Activated CD4-positive, alpha-beta T cell treated with anti-CD3 and anti-CD28 coated beads for 36 hours (primary cell): ENCODE measurements around the gene C1QTNF6. TPM values are rescaled to one million over a fixed set of nuclear protein-coding genes. Genes with fewer than 3 reads are reported as not detected.
A peak's percentile ranks its signal among the peaks of the same experiment; 100 is the strongest.

Source experiments
- ATAC-seq: fragments of 200-7000 bp; cut with Tn5 transposase; one replicate; pipeline ENCODE4 v1.10.0; 2021; ENCODE audit warnings: mild to moderate bottlenecking, moderate library complexity
- CTCF ChIA-PET: fragments of 350-600 bp; sonication (Branson Sonifier 250); formaldehyde crosslinking; loops from one replicate; lab custom pipeline; 2021; ENCODE audit warnings: antibody characterized with exemption; lab: Charles Lee
- POLR2A ChIA-PET: fragments of 350-600 bp; sonication (Branson Sonifier 250); formaldehyde crosslinking; loops from one replicate; lab custom pipeline; 2021; ENCODE audit warnings: antibody characterized with exemption, inconsistent platforms; lab: Charles Lee
- DNase-seq: peaks from one replicate; pipeline ENCODE4 v3.0.0-alpha.2; 2020
- H3K27ac Mint-ChIP-seq: one replicate; pipeline ENCODE4 v1.8.0; 2021; ENCODE audit warnings: mixed read lengths
- H3K27me3 Mint-ChIP-seq: one replicate; pipeline ENCODE4 v1.8.0; 2021; ENCODE audit warnings: mixed read lengths
- H3K36me3 Mint-ChIP-seq: one replicate; pipeline ENCODE4 v1.8.0; 2021; ENCODE audit warnings: low read depth, mixed read lengths
- H3K4me1 Mint-ChIP-seq: one replicate; pipeline ENCODE4 v1.8.0; 2021; ENCODE audit warnings: mixed read lengths
- H3K4me3 Mint-ChIP-seq: one replicate; pipeline ENCODE4 v1.8.0; 2021; ENCODE audit warnings: mild to moderate bottlenecking, moderate library complexity, mixed read lengths
- H3K9me3 Mint-ChIP-seq: one replicate; pipeline ENCODE4 v1.8.0; 2021; ENCODE audit warnings: low read depth, mixed read lengths
- intact Hi-C, 2 experiments: fragments of 100-400 bp; cut with DNase I in 1 of 2; cut with micrococcal nuclease in 1 of 2; formaldehyde crosslinking; loops; one replicate each; pipeline versions ENCODE4 v1.14.2 to v1.15.1; 2022 to 2024; cut with DNase I, micrococcal nuclease
- total RNA-seq, 2 experiments: library from RNA; stranded (reverse); gene quantifications; one replicate each; pipeline ENCODE4 v1.2.3, GENCODE V29; 2021

C1QTNF6 gene
- total RNA-seq, 2 experiments from 2014 or later = 8.4 to 8.7 TPM

- peak; percentile 28 for ATAC-seq
- Mint-ChIP-seq H3K4me1 (peaks cover 52% of the 10 kb centered on the region), H3K27me3 (no peaks in the 10 kb centered on the region), H3K36me3 (peaks cover 19% of the 10 kb centered on the region), H3K27ac (peak within 1 kb of the TSS; percentile 13), H3K4me3 (no peak within 1 kb of the TSS), H3K9me3 (no peaks in the 10 kb centered on the region)
- ChIA-PET CTCF (no interaction called here), POLR2A (no interaction called here)
- intact Hi-C loops = no loop called here
- DNase-seq = peak; percentile 21
Measured at GRCh38 chr22:37212174-37212906, 24.3 kb upstream of the C1QTNF6 start, which contains the start of gene SSTR3. Gene SSTR3, minus strand, starts transcription at chr22:37212477. Its CDS starts 4,674 bp downstream, at chr22:37207803.

- Mint-ChIP-seq H3K9me3 (no peaks in the 10 kb centered on the region), H3K27ac (no peak overlapping the region), H3K4me3 (no peak overlapping the region), H3K36me3 (peaks cover 16% of the 10 kb centered on the region), H3K4me1 (peaks cover 49% of the 10 kb centered on the region), H3K27me3 (no peaks in the 10 kb centered on the region)
- ATAC-seq (no peak), DNase-seq (peak; percentile 2)
- ChIA-PET POLR2A (no interaction called here), CTCF (no interaction called here)
- intact Hi-C loops = no loop called here
Measured at GRCh38 chr22:37211866-37212173, 23.8 kb upstream of the C1QTNF6 start.

GRCh38 chr22:37211075-37211865 is 23.2 kb upstream of the C1QTNF6 start:
- peaks cover 45% of the 10 kb centered on the region for H3K4me1 Mint-ChIP-seq
- POLR2A ChIA-PET = no interaction called here
- H3K9me3 Mint-ChIP-seq = no peaks in the 10 kb centered on the region
- no peak overlapping the region for H3K4me3 Mint-ChIP-seq
- H3K36me3 Mint-ChIP-seq = peaks cover 12% of the 10 kb centered on the region
- intact Hi-C loops = no loop called here
- no peak overlapping the region for H3K27ac Mint-ChIP-seq
- no peak for ATAC-seq
- no peaks in the 10 kb centered on the region for H3K27me3 Mint-ChIP-seq
- CTCF ChIA-PET = interaction anchor here (0.7 to 3.2 kb wide), 3 partner anchors 12 to 454 kb away, joined by 3 to 16 read pairs (median 3); no protein-coding TSS in a partner anchor
- peak; percentile 7 for DNase-seq

- intact Hi-C loops = no loop called here
- DNase-seq (peak; percentile 16), ATAC-seq (no peak)
- no peaks in the 10 kb centered on the region for H3K27me3 Mint-ChIP-seq
- no peak overlapping the region for H3K27ac Mint-ChIP-seq
- POLR2A ChIA-PET = no interaction called here
- H3K9me3 Mint-ChIP-seq = no peaks in the 10 kb centered on the region
- peaks cover 41% of the 10 kb centered on the region for H3K4me1 Mint-ChIP-seq
- no peak overlapping the region for H3K4me3 Mint-ChIP-seq
- peaks cover 5% of the 10 kb centered on the region for H3K36me3 Mint-ChIP-seq
- CTCF ChIA-PET = interaction anchor here (0.6 to 3.2 kb wide), 5 partner anchors 11 to 453 kb away, joined by 3 to 16 read pairs (median 3); partner anchors contain the start of gene IFT27
Measured at GRCh38 chr22:37210041-37210803, 22.2 kb upstream of the C1QTNF6 start.

GRCh38 chr22:37209140-37209845 is 21.2 kb upstream of the C1QTNF6 start:
- no peak overlapping the region for H3K27ac Mint-ChIP-seq

GRCh38 chr22:37208401-37209139 is 20.5 kb upstream of the C1QTNF6 start:
- no peaks in the 10 kb centered on the region for H3K9me3 Mint-ChIP-seq
- H3K36me3 Mint-ChIP-seq = peaks cover 3% of the 10 kb centered on the region
- intact Hi-C loops = no loop called here
- POLR2A ChIA-PET = interaction anchor here (0.6 to 1.0 kb wide), 2 partner anchors 10 to 25 kb away, joined by 3 read pairs; no protein-coding TSS in a partner anchor
- no peaks in the 10 kb centered on the region for H3K27me3 Mint-ChIP-seq
- CTCF ChIA-PET = interaction anchor here (0.6 to 3.2 kb wide), 6 partner anchors 9 to 231 kb away, joined by 3 to 16 read pairs (median 4); no protein-coding TSS in a partner anchor
- no peak overlapping the region for H3K4me3 Mint-ChIP-seq
- H3K4me1 Mint-ChIP-seq = peaks cover 43% of the 10 kb centered on the region
- peak overlapping the region; percentile 42 for H3K27ac Mint-ChIP-seq
- DNase-seq (peak; percentile 6), ATAC-seq (no peak)

More at GRCh38 chr22:37209140-37209845, 21.2 kb upstream of the C1QTNF6 start:
- no peaks in the 10 kb centered on the region for H3K27me3 Mint-ChIP-seq
- H3K36me3 Mint-ChIP-seq = peaks cover 5% of the 10 kb centered on the region
- intact Hi-C loops = no loop called here
- no peaks in the 10 kb centered on the region for H3K9me3 Mint-ChIP-seq
- peaks cover 43% of the 10 kb centered on the region for H3K4me1 Mint-ChIP-seq
- ChIA-PET POLR2A (interaction anchor here (0.6 to 1.0 kb wide), 2 partner anchors 10 to 26 kb away, joined by 3 read pairs; no protein-coding TSS in a partner anchor), CTCF (interaction anchor here (0.6 to 3.2 kb wide), 6 partner anchors 10 to 433 kb away, joined by 3 to 16 read pairs (median 4); partner anchors contain the start of gene IFT27)
- ATAC-seq (no peak), DNase-seq (peak; percentile 3)
- H3K4me3 Mint-ChIP-seq = no peak overlapping the region

GRCh38 chr22:37207981-37208380 is 19.9 kb upstream of the C1QTNF6 start:
- Mint-ChIP-seq H3K4me1 (peaks cover 43% of the 10 kb centered on the region), H3K9me3 (no peaks in the 10 kb centered on the region), H3K27ac (peak overlapping the region; percentile 42), H3K36me3 (peaks cover under 1% of the 10 kb centered on the region), H3K27me3 (no peaks in the 10 kb centered on the region), H3K4me3 (no peak overlapping the region)
- intact Hi-C loops = no loop called here
- peak; percentile 28 for ATAC-seq
- DNase-seq = peak; percentile 39
- POLR2A ChIA-PET = interaction anchor here (1.0 kb wide), 1 partner anchor 11 kb away, joined by 3 read pairs; no protein-coding TSS in a partner anchor
- CTCF ChIA-PET = interaction anchor here (1.3 to 3.2 kb wide), 2 partner anchors 8 to 10 kb away, joined by 7 to 16 read pairs; no protein-coding TSS in a partner anchor

- POLR2A ChIA-PET = no interaction called here
- CTCF ChIA-PET = no interaction called here
- no peaks in the 10 kb centered on the region for H3K36me3 Mint-ChIP-seq
- intact Hi-C loops = no loop called here
- peaks cover 37% of the 10 kb centered on the region for H3K4me1 Mint-ChIP-seq
- H3K9me3 Mint-ChIP-seq = no peaks in the 10 kb centered on the region
- H3K4me3 Mint-ChIP-seq = no peak overlapping the region
- no peaks in the 10 kb centered on the region for H3K27me3 Mint-ChIP-seq
- H3K27ac Mint-ChIP-seq = no peak overlapping the region
- ATAC-seq = no peak
- DNase-seq = peak; percentile 3
Measured at GRCh38 chr22:37206841-37207821, 19.1 kb upstream of the C1QTNF6 start.

GRCh38 chr22:37206118-37206840 is 18.2 kb upstream of the C1QTNF6 start:
- Mint-ChIP-seq H3K27ac (peak overlapping the region; percentile 48), H3K4me3 (no peak overlapping the region), H3K36me3 (no peaks in the 10 kb centered on the region), H3K27me3 (no peaks in the 10 kb centered on the region), H3K9me3 (no peaks in the 10 kb centered on the region), H3K4me1 (peaks cover 38% of the 10 kb centered on the region)
- POLR2A ChIA-PET = interaction anchor here (1.5 kb wide), 1 partner anchor 13 kb away, joined by 6 read pairs; no protein-coding TSS in a partner anchor
- ATAC-seq (no peak), DNase-seq (peak; percentile 6)
- intact Hi-C loops = no loop called here
- CTCF ChIA-PET = interaction anchor here (1.0 to 1.2 kb wide), 3 partner anchors 11 to 161 kb away, joined by 3 to 4 read pairs (median 3); no protein-coding TSS in a partner anchor
